ENCODE results near the gene ADGRG3.

The ADGRG3 gene

GRCh38 chr16:57734925-57735754, 67.0 kb downstream of the ADGRG3 start (continued):
- TF ChIP-seq ZNF701 (tag by site-specific recombination; IDR thresholded peaks at IDR 0.05), result no peak
- no peak for TF ChIP-seq OVOL3 (tag by site-specific recombination; IDR thresholded peaks at IDR 0.05)
- no peak for TF ChIP-seq ZBTB20 (tag by site-specific recombination; IDR thresholded peaks at IDR 0.05)
- no peak for TF ChIP-seq ZNF311 (tag by site-specific recombination; IDR thresholded peaks at IDR 0.05; ENCODE audit: borderline replicate concordance)
- 0 out of 2 replicates have a peak, but pooled peaks have one; percentile 9 for TF ChIP-seq SP7 (tag by site-specific recombination; IDR thresholded peaks at IDR 0.05)
- no peak for TF ChIP-seq ZNF157 (tag by site-specific recombination; IDR thresholded peaks at IDR 0.05)
- no peak for TF ChIP-seq ZNF645 (tag by site-specific recombination; IDR thresholded peaks at IDR 0.05)
- TF ChIP-seq MYNN (tag by site-specific recombination; IDR thresholded peaks at IDR 0.05; ENCODE audit: borderline replicate concordance), result no peak
- 0 out of 2 replicates have a peak, but pooled peaks have one; percentile 34 for TF ChIP-seq KLF9 (tag by site-specific recombination; IDR thresholded peaks at IDR 0.05; ENCODE audit: low read depth)
- 0 out of 2 replicates have a peak, but pooled peaks have one; percentile 19 for TF ChIP-seq ZNF501 (tag by site-specific recombination; IDR thresholded peaks at IDR 0.05)
- TF ChIP-seq BCL11B (tag by site-specific recombination; IDR thresholded peaks at IDR 0.05; ENCODE audit: low read depth), result no peak
- TF ChIP-seq ZBTB1 (tag by site-specific recombination; IDR thresholded peaks at IDR 0.05), result no peak
- no peak for TF ChIP-seq ZNF600 (tag by site-specific recombination; IDR thresholded peaks at IDR 0.05)
- no peak for TF ChIP-seq ZNF621 (tag by site-specific recombination; IDR thresholded peaks at IDR 0.05)
- peak; percentile 100 for TF ChIP-seq ZNF561 (tag by site-specific recombination; IDR thresholded peaks at IDR 0.05; ENCODE audit: borderline replicate concordance)
- TF ChIP-seq ZNF629 (tag by site-specific recombination; IDR thresholded peaks at IDR 0.05), result no peak
- no peak for TF ChIP-seq PATZ1 (tag by site-specific recombination; IDR thresholded peaks at IDR 0.05)
- TF ChIP-seq ZNF280D (tag by site-specific recombination; IDR thresholded peaks at IDR 0.05), result no peak
- TF ChIP-seq SP3 (tag by site-specific recombination; IDR thresholded peaks at IDR 0.05), result peak; percentile 92
- TF ChIP-seq ZNF202 (tag by site-specific recombination; IDR thresholded peaks at IDR 0.05; ENCODE audit: borderline replicate concordance), result no peak
- TF ChIP-seq ZIC2 (tag by site-specific recombination; IDR thresholded peaks at IDR 0.05), result no peak
- TF ChIP-seq GLIS2 (tag by site-specific recombination; IDR thresholded peaks at IDR 0.05), result no peak
- TF ChIP-seq YY1 (tag by site-specific recombination; IDR thresholded peaks at IDR 0.05), result peak; percentile 97
- no peak for TF ChIP-seq ZSCAN5A (tag by site-specific recombination; IDR thresholded peaks at IDR 0.05)
- TF ChIP-seq BCL11A (tag by site-specific recombination; IDR thresholded peaks at IDR 0.05; ENCODE audit: low read depth), result no peak
- TF ChIP-seq ZNF624 (tag by site-specific recombination; IDR thresholded peaks at IDR 0.05), result no peak
- TF ChIP-seq ZNF660 (tag by site-specific recombination; IDR thresholded peaks at IDR 0.05), result peak; percentile 56
- TF ChIP-seq ZNF639 (tag by site-specific recombination; IDR thresholded peaks at IDR 0.05), result no peak
- no peak for TF ChIP-seq ZNF211 (tag by site-specific recombination; IDR thresholded peaks at IDR 0.05; ENCODE audit: low read depth)
- no peak for TF ChIP-seq ZNF266 (tag by site-specific recombination; IDR thresholded peaks at IDR 0.05; ENCODE audit: low read depth)
